Left kidney (tissue), 2 donors: ENCODE measurements around the gene SGIP1. TPM values are rescaled to one million over a fixed set of nuclear protein-coding genes. Genes with fewer than 3 reads are reported as not detected.

Experiments
- DNase-seq: peaks from one replicate; pipeline ENCODE4 v3.0.0-alpha.2; 2013
- polyA plus RNA-seq: library from polyadenylated mRNA; unstranded; fragments of 120-200 nt; gene quantifications from one replicate; pipeline ENCODE4 v1.2.1, GENCODE V29; 2013; ENCODE audit not compliant: insufficient read length

SGIP1 gene
- polyA plus RNA-seq, 1 donor, result 18.4 TPM

DNA sequence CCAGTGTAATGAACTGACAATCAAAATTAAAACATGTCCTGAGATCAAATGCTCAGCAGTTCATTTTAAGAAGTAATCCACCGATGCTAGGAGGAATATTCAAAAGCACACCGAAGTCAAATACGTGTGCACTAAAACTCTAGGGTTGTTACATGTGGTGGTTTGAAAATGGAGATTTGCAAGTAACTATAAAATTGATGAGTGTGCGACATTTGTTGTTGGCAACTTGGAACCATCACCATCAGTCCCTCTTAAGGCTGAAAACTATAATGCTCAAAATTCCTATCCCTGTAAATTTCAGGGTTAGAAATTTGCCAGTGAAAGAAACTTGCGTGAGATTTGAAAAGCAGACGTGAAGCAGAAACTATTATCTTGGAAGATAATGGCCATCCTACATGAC is 13.3 kb upstream of the SGIP1 start:
- DNase-seq, result no peak

DNA sequence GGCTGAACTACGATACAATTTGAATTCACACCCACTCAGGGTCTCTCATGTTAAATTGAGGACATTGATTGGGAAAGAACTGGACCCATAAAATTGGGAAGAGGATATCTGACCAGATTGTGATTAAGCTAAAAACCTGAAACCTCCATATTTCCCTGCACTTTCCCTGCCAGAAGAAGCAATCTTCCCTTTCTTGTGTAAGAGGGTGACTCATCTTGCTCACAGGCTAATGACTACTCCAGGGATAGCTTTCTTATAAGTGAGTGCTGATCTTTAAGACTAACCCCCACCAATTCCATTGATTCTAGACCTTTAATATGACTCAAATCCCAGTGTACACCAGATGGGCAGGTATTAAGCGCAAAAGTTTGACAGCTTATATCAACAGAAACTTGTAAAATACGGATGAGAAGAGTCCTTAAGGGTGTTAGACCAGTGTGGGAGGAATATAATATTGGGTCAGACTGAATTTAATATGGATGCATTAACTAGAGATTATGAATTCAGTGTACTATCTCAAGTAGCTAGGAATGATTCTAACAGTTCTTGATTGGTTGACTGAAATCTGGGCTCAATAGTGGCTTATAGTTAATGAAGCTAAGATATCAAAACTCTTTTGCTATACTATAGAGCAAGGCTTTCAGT is 12.1 kb upstream of the SGIP1 start:
- no peak for DNase-seq

DNA sequence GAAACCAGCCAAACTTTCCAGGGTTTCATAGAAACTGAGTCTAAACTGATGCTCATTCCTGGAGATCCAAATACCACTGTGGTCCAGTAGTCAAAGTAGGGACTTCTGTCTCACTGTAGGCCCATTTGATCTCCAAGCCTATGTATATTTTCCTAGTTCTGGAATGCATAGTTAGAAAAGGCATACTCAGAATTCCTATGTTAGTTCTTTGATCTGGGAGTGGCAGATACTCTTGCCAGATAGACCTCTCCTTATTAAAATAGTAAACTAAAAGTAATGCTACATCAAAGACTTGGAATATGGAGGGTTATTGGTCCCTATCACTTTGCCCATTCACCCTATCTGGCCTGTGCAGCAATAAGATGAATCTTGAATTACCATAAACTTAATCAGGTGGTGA is 10.4 kb upstream of the SGIP1 start:
- DNase-seq, result no peak

DNA sequence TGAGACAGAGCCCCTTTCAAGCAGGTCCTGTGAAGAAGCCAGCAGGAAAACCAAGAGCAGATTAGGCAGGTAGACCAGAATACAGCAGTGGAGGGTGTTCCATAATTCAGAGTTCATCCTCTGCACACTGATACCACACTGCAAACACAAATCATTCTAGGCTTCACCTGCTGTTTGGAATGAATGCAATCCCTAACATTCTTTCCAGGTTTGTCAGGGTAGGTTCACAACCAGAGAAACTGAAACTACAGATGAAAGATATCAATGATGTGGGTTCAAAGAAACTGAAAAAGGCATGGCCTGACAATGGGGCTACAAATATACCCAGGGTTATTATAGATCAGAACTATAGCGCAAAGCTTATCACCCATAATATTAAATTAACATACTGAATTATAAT is 8.9 kb upstream of the SGIP1 start:
- DNase-seq, result no peak

DNA sequence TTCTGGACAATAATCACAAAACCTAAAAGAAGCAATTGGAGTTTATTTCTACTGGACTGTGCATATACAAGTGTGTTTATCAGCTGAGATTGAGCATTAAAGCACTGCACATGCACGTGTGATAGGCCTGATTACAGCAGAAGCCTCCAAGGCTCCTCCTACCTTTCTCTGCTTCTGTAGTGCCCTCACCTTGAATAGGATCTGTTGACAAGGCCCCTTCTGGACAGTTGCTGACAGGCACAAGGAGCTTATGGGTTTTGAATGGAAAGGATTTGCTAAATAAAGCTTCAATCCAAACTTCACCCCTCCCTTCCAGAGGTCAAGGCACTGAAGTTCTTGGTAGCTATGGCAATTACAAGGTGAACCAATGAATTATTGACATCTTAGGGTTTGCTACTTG is 7.9 kb upstream of the SGIP1 start:
- no peak for DNase-seq

DNA sequence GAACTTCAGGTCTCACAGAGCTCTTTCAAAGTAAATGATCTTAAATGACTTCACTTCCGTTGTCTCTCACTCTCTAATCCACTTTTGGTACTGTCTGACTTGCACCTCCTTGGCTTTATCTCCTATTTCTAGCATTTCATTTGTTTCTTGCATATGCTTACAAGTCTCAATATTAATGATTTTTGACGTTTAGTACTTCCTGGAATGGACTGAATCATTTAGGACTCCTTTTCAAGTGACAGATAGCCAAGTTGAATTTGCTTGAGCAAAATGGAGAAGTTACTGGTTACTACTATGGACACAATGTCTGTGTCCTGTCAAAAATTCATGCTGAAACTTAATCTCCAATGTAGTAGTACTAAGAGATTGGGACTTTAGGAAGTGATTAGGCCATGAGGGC is 7.0 kb upstream of the SGIP1 start:
- no peak for DNase-seq

DNA sequence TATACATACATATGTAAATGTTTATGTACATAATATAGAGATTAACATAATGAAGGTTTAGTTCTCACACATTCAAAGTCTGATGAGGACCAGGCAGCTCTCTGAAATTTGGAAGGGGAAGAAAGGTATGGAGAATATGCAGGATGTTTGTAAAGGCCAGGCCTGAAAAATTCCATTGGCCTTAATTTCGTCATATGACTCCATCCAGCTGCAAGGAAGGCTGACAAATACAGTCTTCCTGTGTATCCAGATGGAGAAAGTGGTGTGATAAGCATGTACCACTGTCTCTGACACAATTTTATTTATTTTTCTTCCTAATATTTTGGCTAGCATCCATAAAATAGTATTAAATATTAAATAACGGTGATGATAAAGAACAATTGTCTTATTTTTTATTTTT is 6.3 kb upstream of the SGIP1 start:
- no peak for DNase-seq

DNA sequence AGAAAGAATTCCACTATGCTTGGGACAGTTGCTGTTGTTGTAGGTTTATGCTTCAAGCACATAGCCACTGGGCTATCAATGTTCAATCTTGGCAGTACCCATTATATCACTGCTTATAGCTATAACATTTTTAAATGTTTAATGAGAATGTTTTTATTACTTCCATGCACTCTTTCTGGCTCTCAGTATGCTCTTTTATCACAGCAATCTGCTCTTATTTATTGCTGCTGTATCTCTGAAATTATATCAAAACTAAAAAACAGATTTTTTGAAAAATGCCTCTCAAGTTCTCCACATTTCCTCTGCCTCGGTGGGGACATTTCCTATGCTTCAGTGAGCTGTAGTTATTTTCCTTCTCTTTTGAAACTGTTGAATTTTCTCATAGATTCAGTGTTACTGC is 5.4 kb upstream of the SGIP1 start:
- no peak for DNase-seq

DNA sequence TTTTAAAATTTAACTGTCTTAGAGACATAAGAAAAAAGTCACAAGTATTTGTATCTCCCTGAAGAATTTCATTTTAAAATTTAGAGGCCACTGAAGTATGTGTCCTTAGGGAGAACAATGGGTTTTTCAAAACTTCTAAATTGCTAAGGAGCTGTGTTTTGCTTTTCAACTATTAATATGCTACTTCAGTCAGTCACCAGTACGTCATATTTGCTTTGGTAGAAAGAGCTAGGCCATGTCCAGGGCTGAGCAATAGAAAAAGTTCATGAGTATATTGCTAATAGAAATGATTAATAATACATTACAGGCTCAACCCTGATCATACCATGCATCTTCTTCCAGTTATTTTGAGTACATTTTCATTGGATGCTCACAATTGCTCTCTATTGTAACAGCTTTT is 1.7 kb upstream of the SGIP1 start:
- no peak for DNase-seq

DNA sequence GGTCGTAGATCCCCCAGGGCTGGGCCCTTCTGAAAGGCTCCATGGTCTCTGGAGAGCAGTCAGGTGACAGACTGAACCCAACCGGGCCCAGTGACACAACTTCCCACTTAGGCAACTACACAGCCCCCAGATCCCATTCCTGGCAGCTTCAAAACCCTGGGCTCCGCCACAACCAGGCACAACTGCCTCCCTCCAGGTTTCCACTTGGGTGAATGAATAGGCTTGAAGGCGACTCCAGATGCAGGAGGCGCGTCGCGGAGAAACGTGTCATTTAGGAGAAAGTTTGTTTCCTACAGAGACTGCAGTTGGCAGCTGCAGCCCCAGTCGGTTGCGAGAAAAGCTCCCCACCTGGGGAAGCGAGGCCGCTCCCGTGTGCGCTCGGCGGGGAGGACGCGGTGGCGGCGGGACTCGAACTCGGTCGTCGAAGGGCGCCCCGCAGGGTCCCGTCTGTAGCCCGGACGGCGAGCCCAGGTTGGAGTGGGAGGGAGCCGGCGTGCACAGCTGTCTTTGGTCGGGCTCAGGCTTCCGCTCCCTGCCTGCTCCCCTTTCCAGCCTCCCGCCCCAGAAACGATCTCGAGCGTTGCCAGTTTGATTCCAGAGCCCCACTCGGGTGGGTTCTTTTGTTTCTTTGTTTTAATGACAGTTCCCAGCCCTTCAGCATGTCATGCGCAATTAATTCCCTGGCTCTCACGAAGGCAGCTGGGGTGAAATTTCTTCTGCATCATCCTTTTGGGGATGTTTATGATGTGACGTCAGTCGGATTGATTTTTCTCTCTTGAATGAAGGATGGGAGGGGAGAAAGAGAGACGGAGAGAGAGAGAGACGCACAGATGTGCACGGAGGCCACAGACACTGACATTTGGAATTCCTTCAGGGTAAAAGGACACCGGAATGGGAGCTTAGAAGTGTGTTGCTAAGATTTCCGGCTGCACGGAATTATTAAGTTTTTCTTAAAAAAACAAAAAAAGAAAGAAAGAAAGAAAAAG is 862 bp upstream of the SGIP1 start:
- DNase-seq, result peak; percentile 73

DNA sequence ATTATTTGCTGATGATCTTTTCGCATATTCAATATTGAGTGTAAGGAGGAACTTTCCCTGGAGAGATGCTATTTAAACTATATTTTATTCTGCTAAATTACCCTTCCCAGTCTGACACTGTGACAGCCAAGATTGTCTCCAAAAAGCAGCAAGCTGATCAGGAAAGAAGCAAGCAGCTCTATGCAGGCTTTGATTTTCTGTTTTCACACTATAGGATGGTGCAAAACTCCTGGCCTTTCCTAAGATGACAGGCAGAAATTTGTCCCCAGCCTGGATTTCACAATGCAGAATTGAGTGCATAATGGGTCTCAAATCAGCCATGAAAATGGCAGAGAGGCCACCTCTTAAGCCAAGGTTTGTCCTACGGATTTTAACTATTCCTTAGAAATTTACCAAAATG is 1.1 kb downstream of the SGIP1 start:
- no peak for DNase-seq

DNA sequence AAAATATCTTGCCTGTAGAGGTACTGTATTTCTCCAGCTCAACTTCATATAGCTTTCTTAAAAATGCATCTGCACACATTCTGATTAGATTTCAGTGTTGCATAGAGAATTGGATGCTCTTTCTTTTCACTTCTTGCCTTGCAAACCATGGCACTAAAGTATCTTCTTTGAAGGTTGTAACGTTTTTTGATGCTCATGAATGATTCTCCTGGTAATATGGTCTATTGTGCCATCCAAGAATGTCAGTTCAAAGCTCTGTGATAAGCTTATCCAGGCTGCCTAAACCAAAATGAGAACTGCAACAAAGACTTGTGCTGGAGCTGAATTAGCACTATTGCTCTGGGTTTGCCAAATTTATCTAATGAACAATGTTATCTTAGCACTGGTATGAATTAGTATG is 1.9 kb downstream of the SGIP1 start:
- no peak for DNase-seq

DNA sequence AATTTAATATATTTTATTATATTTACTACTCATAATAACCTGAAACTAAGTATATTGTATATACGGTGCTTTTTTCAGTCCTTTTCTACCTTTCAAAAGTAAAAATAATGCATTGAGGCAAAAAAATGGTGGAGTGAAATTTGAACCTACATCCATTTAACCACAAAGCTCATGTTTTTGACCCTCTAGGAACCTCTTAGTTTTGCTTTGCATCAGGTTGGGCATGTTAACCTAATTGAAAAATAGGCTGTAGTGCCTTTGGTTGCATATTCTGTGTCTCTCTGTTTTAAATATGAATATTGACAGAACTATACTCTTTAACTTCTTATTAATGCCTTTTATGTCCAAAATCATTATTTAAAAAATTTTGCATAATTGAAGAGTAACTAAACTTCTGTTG is 3.8 kb downstream of the SGIP1 start:
- no peak for DNase-seq

DNA sequence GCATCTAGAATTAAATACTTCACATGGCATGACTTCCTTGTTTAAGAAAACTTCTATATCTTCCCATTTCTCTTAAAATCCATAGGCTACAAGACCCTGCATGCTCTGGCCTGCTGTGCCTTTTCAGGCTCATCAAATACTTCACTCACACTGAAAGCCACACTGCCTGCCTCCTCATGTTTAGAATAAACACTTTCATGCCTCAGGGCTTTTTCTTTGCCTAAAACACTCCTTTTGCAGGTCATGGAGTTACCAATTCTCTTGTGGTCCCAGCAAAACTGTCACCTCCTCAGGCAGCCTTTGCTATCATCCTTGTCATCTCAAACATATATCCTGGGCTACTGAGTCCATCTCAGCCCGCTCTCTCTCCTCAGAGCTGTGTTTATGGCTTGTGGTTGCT is 5.5 kb downstream of the SGIP1 start:
- DNase-seq, result no peak

DNA sequence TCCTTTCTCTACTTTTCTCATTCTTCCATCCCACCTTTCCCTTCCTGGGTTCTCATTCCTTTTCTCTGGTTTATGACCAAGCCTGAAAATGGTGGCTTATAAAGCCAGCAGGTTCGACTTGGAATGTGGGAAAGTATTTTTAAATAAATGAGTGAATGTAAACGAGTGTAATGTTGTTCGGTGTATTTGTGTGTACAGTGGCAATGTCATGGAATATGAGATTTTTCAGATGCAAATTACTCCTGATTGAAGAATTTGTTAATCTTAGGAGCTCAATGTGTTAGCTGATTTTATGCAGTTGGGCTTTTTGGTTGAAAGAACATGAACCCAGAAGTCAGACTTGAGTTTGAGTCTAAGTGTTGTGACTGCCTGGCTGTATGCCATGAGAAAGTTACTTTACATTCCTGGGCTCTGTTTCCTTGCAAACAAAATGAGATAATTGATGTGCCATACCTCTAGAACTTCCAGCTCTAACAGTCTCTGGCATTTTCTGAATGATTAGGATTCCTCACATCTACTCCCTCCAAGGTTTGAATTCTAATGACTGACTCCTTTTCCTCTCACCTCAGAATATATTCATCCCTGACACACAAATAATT is 6.6 kb downstream of the SGIP1 start:
- DNase-seq, result no peak

DNA sequence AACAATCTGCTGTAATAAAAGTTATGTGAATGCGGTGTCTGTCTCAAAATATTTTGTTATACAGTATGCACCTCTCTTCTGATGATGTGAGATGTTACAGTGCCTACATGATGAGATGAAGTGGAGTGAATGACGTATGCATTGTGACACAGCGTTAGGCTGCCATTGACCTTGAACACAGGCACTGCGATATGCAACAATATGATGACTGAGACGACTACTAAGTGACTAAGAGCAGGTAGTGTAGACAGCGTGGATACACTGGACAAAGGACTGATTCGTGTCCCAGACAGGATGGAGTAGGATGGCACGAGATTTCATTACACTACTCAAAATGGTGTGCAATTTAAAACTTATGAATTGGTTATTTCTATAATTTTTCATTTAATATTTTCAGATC is 8.4 kb downstream of the SGIP1 start:
- no peak for DNase-seq

DNA sequence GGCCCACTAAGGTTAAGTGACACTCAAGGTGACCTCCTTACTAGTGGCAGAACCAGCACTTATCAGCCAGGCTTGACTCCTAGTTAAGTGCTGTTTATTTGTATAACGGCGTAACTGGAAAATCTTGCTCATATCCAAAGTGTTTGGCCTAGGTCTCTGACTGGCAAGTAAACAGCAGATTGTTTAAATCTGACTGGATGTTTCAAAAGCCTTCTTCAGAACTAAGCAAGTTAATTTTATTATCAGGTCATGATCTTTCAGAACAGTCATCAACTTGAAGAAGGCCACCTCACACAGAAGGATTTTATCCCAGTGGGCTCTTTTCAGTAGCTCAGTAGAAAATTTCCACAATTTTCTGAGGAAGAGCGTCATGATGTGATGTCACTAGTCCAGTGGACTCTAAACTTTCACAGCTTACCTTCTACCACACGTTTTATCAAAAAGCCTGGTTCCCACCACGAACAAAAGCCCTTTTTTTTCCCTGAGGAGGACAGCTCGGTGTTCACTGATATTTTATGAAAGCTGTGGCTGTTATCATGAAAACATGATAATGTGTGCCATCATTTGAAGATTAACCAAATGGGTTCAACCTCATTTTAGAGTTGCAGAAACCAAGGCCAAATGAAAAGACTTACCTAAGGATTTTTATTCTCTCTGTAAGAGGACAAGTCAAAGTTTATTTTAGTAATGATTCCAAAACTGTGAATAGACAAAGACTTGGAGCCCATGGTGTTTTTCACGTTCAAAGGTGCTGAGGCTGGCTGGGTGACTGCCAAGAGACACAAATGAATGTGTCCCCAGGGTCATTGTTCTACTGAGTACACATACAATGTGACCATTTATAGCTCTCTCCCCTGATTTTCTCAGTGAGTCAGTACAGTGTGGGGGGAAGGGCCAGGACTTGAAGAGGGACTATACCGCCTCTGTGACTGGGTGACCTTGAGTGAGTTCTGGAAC is 9.1 kb downstream of the SGIP1 start:
- DNase-seq, result no peak

DNA sequence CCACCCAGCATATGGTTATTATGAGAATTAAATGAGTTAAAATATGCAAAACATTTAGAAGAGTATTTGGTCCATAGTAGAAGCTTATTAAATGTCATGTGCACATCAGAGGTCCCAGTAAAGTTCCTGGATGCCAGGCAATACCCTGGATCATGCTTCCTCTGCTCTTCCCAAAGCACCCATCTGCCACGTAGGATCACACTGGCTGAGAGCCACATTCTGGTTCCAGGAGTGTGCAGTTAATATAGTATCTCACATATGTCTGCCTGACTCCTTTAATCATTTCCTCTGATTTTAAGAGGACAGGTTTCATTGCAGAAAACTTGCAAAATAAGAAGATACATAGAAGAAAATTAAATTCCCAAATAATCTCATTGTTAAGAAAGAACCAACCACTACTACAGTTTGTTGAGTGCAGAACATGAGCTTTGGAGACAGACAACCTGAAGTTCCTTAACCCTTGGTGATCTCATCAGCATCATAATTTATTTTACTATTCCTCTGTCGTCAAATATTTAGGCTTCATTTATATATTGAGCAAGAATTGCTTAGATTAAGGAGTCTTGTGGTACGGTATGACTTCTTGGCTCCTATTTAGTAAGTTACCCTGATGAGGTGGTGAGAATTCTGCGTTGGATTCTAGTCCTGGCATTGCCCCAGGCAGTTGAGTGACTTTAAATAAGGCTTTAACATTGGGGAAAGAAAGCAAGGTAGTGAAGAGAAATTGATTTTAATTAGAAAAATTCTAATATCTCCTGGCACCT is 12.3 kb downstream of the SGIP1 start:
- no peak for DNase-seq

DNA sequence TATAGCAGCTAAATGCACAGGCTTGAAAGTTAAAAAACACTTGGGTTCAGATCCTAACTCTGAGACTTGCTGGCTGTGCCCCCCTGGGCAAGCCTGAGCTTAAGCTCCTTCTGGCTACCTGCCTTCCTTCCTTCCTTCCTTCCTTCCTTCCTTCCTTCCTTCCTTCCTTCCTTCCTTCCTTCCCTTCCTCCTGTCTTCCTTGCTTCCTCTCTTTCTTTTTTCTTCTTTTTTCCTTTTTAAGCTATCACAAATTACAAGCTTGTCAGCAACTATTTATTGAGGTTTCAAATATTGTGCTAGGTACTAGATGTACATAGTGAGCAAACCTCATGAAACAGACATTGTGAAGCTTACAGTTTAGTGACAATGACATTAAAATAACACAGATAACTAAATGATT is 15.1 kb downstream of the SGIP1 start:
- no peak for DNase-seq

DNA sequence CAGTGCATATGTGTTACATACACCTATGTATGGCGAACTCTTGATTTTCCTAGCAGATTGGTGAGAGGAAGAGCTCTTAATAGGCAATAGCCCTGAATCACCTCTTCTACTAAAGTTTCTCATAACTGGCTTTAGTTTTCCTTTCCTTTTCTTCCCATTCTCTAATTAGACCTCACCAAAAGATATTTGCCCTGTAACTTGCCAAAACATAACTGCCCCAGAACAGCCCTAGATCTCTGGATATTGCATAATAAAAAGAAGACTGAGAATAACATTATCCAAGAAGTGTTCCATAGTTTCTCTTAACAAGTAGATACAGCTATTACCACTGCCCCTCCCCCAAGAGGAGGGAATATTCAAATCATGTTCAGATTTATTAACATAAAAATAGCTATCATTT is 16.3 kb downstream of the SGIP1 start:
- no peak for DNase-seq

DNA sequence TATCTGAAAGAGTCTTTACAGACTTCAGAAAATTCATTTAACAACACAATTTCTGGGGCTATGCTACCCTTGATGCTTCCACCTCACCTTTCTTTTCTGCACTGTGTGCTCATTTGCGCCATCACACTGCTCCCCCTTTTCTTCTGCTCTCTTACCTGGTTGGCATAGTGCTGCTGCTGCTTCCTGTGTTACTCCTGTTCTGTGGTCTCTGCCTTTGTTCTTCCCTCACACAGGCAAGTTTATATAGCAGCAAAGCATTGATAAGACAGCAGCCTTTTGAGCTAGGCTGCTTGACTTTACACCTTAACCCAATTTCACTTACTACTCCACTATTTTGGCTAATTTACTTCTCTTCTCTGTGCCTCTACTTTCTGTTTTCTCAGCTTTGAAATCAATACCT is 18.3 kb downstream of the SGIP1 start:
- no peak for DNase-seq
